HG03135 (cell line): ENCODE measurements around the gene AOAH.

Source experiments
- ATAC-seq: cut with Tn5 transposase; IDR thresholded peaks from one replicate; pipeline ENCODE4 v1.9.1; 2021; ENCODE audit warnings: mild to moderate bottlenecking, moderate library complexity; ENCODE audit not compliant: unreplicated experiment

AOAH gene, protein sequence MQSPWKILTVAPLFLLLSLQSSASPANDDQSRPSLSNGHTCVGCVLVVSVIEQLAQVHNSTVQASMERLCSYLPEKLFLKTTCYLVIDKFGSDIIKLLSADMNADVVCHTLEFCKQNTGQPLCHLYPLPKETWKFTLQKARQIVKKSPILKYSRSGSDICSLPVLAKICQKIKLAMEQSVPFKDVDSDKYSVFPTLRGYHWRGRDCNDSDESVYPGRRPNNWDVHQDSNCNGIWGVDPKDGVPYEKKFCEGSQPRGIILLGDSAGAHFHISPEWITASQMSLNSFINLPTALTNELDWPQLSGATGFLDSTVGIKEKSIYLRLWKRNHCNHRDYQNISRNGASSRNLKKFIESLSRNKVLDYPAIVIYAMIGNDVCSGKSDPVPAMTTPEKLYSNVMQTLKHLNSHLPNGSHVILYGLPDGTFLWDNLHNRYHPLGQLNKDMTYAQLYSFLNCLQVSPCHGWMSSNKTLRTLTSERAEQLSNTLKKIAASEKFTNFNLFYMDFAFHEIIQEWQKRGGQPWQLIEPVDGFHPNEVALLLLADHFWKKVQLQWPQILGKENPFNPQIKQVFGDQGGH

GRCh38 chr7:36723951-36724664 is at the start of gene AOAH:
AOAH (minus strand) TSS chr7:36724494; CDS start chr7:36724148, 346 bp downstream.
- peak; percentile 95 for ATAC-seq

- ATAC-seq, result no peak
Observed at GRCh38 chr7:36766451-36766850, 42.2 kb upstream of the AOAH start.

GRCh38 chr7:36765605-36766004 is 41.3 kb upstream of the AOAH start:
- no peak for ATAC-seq

DNA sequence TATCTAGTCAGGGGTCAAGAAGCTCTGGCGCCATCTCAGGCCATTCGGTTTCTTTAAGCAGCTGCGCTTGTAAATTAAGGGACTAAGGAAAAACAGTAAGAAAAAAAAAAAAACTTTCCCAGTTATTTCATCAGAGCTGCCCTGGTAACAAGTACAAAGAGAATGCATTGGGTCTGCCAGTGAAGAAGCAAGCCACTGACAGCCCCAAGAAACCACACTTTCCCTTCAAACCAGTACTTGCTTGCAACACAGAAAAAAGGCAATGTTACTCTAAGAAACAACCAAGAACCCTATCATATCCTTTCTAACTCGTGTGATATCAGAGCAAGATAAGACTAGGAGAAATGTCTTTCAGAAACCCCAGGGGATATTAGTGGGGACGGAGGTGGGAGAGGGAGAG is 40.6 kb upstream of the AOAH start:
- ATAC-seq, result no peak

DNA sequence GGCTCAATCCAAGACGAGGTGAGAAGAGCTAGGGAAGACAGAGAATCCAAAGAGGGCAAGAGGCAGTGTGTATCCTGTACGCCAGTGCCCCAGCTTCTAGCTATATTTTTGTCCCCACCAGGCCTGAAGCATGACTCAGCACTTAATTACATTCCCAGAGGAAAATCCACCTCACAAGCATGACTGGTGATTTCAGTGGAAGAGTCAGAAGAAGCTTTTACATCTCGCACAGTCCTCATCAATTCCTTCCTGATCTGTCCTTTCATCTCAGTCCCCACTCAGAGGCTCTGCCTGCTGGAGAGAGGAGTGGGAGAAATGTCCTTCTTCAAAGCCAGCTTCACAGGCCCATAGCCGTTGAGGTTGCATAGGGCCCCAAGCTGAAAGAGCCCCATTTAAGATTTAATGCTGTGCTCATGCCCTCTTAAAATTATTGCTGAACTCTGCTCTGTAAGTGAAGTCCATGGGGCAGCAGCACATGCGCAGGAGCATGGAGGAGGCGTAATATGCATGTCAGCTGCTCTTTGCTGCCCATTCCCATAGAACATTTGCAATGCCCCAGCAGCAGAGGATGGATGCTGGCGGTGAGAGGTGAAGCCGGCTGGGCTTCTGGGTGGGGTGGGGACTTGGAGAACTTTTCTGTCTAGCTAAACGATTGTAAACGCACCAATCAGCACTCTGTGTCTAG is 39.0 kb upstream of the AOAH start:
- no peak for ATAC-seq

DNA sequence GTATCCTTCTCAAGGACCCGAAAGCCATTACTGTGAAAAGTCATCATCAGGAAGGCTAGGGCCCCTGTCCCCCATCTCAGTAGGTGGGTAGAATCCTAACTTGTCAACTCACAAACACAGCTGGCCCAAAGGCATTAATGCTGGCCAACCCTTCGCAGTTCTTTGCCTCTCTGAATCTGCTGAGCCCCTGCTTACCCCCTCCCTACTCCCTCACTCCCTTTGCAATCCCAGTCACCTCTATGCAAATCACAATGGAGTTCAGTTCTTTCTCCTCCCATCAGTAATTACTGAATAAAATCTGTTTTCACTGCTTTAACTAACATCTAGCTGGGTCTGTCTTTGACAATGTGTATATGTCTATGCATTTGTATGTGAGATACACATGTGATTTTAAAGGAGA is 38.1 kb upstream of the AOAH start:
- ATAC-seq, result no peak

DNA sequence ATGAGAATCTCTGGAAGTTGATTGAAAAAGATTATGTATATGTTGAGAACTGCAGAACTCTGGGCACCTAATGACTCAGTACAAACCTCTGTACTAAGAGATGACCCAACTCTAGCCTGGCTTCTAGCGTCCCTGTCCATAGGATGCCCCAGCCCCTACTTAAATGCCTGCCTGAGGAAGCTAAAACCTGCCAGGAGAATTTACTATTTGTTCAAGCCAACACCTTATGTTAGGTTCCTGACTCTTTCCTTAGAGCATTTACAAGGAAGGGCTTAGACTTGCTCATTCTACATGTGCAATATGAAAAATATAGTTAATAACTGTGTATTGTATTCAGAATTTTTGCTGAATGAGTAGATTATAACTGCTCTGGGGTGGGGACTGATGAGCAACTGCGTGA is 37.5 kb upstream of the AOAH start:
- no peak for ATAC-seq

- no peak for ATAC-seq
Observed at GRCh38 chr7:36760856-36761762, 36.8 kb upstream of the AOAH start.

DNA sequence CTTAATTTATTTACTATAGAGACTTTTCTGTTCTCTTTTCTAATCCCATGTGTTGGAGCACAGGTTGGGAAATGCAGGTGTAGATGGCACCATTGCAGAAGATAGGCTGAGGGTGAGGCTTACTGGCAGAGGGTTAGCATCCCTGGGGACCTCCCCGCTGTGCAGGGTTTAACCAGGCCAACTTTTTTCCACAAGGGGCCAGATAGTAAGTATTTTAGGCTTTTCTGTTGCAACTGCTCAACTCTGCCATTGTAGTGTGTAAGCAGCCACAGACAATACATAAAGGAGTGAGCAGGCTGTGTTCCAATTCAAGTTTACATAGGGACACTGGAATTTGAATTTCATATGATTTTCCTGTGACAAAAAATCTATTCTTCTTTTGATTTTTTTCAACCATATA is 34.6 kb upstream of the AOAH start:
- no peak for ATAC-seq

DNA sequence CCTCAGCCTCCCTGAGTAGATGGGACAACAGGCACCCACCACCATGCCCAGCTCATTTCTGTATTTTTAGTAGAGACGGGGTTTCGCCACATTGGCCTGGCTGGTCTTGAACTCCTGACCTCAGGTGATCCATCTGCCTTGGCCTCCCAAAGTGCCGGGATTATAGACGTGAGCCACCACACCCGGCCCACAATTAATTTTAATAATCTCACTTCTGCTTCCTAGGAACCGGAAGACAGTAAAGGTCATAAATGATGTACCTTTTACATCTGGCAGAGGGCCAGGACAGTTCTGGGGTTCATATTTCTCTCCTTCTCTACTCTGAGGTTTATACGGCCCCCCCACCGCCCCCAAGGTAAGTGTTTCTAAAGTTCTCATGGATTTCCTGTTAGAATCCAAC is 31.2 kb upstream of the AOAH start:
- no peak for ATAC-seq

- no peak for ATAC-seq
Observed at GRCh38 chr7:36752026-36752711, 27.9 kb upstream of the AOAH start.

GRCh38 chr7:36750451-36750850 is 26.2 kb upstream of the AOAH start:
- no peak for ATAC-seq

GRCh38 chr7:36749282-36749960 is 25.1 kb upstream of the AOAH start:
- no peak for ATAC-seq

- ATAC-seq, result no peak
Observed at GRCh38 chr7:36748017-36748487, 23.8 kb upstream of the AOAH start.

DNA sequence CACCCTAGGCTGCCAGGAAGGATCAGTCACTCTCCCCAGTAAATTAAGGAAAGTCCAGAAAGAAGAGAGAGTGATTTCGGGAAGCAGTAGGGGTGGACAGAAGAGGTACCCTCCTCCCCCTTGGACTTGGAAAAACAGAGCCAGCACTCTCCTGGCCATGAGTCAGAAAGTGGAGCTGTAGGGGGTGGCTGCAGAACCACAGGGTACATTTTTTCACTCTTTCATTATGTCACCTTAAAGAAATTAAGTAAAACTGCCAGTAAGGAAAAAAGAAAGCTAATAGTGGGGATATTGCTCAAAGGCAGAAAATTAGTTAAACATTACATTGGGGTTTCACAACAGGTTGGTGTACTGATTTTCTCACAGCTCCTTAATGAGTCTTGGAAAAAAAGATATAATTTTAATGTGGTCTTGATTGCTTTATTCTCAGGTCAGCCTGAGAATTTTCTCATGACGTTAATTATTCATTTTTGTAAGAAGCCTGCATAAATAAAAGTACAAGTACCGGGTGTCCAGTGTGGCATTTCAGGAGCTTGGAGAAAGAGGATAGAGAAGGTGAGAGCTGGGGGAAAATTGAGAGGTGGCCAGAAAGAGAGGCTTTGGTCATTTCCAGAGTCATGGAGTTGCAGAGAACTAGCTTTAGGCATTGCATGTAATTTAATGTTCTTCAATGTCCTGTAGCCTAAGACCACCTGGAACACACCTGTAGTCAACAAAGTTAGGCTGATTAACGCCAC is 23.2 kb upstream of the AOAH start:
- ATAC-seq, result no peak

- ATAC-seq, result no peak
Observed at GRCh38 chr7:36746347-36746746, 22.1 kb upstream of the AOAH start.

- no peak for ATAC-seq
Observed at GRCh38 chr7:36742911-36743775, 18.8 kb upstream of the AOAH start.
